SK-N-SH (cell line): ENCODE data around the gene CRYZL1. TPM values are rescaled to one million over a fixed set of nuclear protein-coding genes. Genes with fewer than 3 reads are reported as not detected.

Source experiments
- CTCF ChIA-PET: fragments of 300-600, 350-600 bp; formaldehyde crosslinking; extraction: SDS; loops from one replicate; lab custom pipeline; 2021; lab: Yijun Ruan, JAX
- POLR2A ChIA-PET: fragments of 350-600 bp; sonication (Branson Sonifier 250); formaldehyde crosslinking; extraction: SDS; loops from one replicate; lab custom pipeline; 2020; ENCODE audit warnings: antibody characterized with exemption, inconsistent platforms; lab: Yijun Ruan, JAX
- DNase-seq: peaks from one replicate; pipeline ENCODE4 v3.0.0; 2012
- H2AFZ ChIP-seq: fragments of 200-600 bp; sonication (generic); 2 replicates; pipeline ENCODE4 v1.8.1; 2016; ENCODE audit warnings: antibody characterized with exemption, mild to moderate bottlenecking, low read depth
- H3F3A ChIP-seq: fragments of 200-600 bp; sonication (generic); replicated peaks from 2 replicates; pipeline ENCODE3; 2016; ENCODE audit warnings: antibody characterized with exemption, mild to moderate bottlenecking; ENCODE audit not compliant: insufficient read depth
- H3K27ac ChIP-seq, 2 experiments: fragments of 200-500 bp in 1 of 2; fragments of 200-600 bp in 1 of 2; sonication (Bioruptor generic) in 1 of 2; sonication (generic), shearing (Covaris generic) in 1 of 2; 2 replicates each; pipeline versions ENCODE4 v1.5.1 to v1.6.1; 2014 to 2016; ENCODE audit warnings: low read depth in 2 of 2, inconsistent platforms in 1 of 2, low read length in 1 of 2, mild to moderate bottlenecking in 1 of 2, mixed read lengths in 1 of 2
- H3K27me3 ChIP-seq: fragments of 200-600 bp; sonication (generic), shearing (Covaris generic); 2 replicates; pipeline ENCODE4 v1.6.1; 2016; ENCODE audit warnings: mixed run types; ENCODE audit not compliant: insufficient read depth
- H3K36me3 ChIP-seq, 2 experiments: fragments of 200-500 bp in 1 of 2; fragments of 200-600 bp in 1 of 2; sonication (Bioruptor generic) in 1 of 2; sonication (generic) in 1 of 2; replicated peaks in 1 of 2; 2 replicates each; pipeline versions ENCODE3 to v1.5.1; 2014 to 2016; ENCODE audit warnings: low read length in 1 of 2, mild to moderate bottlenecking in 1 of 2; ENCODE audit not compliant: insufficient read depth in 2 of 2, control insufficient read depth in 1 of 2
- H3K4me1 ChIP-seq, 2 experiments: fragments of 200-500 bp in 1 of 2; fragments of 200-600 bp in 1 of 2; sonication (Bioruptor generic) in 1 of 2; sonication (generic), shearing (Covaris generic) in 1 of 2; 2 replicates each; pipeline versions ENCODE4 v1.5.1 to v1.6.1; 2014 to 2016; ENCODE audit warnings: low read depth in 1 of 2, low read length in 1 of 2, mixed run types in 1 of 2; ENCODE audit not compliant: insufficient read depth in 2 of 2, control insufficient read depth in 1 of 2
- H3K4me2 ChIP-seq: fragments of 200-600 bp; sonication (generic), shearing (Covaris generic); 2 replicates; pipeline ENCODE4 v1.6.1; 2017; ENCODE audit warnings: mixed run types
- H3K4me3 ChIP-seq, 2 experiments: fragments of 200-500 bp in 1 of 2; fragments of 200-600 bp in 1 of 2; sonication (Bioruptor generic) in 1 of 2; sonication (generic), shearing (Covaris generic) in 1 of 2; 2 replicates each; pipeline versions ENCODE4 v1.5.1 to v1.8.1; 2014 to 2016; ENCODE audit warnings: low read depth in 2 of 2, inconsistent platforms in 1 of 2, low read length in 1 of 2, mild to moderate bottlenecking in 1 of 2, mixed read lengths in 1 of 2, moderate library complexity in 1 of 2
- H3K79me2 ChIP-seq: fragments of 200-600 bp; sonication (generic); 2 replicates; pipeline ENCODE4 v1.8.1; 2017; ENCODE audit warnings: mild to moderate bottlenecking; ENCODE audit not compliant: insufficient read depth
- H3K9ac ChIP-seq: fragments of 200-600 bp; sonication (generic); 2 replicates; pipeline ENCODE4 v1.6.1; 2017; ENCODE audit warnings: mixed run types
- H3K9me2 ChIP-seq: fragments of 200-600 bp; sonication (generic); 2 replicates; pipeline ENCODE4 v1.6.1; 2017; ENCODE audit warnings: mixed run types
- H3K9me3 ChIP-seq: fragments of 200-600 bp; sonication (generic); 2 replicates; pipeline ENCODE4 v1.6.1; 2017; ENCODE audit warnings: mixed run types, mild to moderate bottlenecking, moderate library complexity
- H4K20me1 ChIP-seq: fragments of 200-600 bp; sonication (generic); 2 replicates; pipeline ENCODE4 v1.6.1; 2017; ENCODE audit warnings: mild to moderate bottlenecking, mixed run types; ENCODE audit not compliant: insufficient read depth
- EZH2phosphoT487 ChIP-seq: fragments of 200-600 bp; sonication (generic); IDR thresholded peaks from 2 replicates; pipeline ENCODE4 v1.6.1; 2017; ENCODE audit warnings: low read depth, mixed run types, mild to moderate bottlenecking, antibody characterized with exemption, moderate library complexity, borderline replicate concordance
- FOSL2 ChIP-seq: IDR thresholded peaks from 2 replicates; pipeline ENCODE4 v1.4.0; 2012; ENCODE audit warnings: low read depth, mild to moderate bottlenecking, moderate library complexity, borderline replicate concordance
- JUND ChIP-seq: IDR thresholded peaks from 2 replicates; pipeline ENCODE4 v1.4.0; 2012
- MEF2A ChIP-seq: IDR thresholded peaks from 2 replicates; pipeline ENCODE4 v1.4.0; 2012; ENCODE audit warnings: low read depth, borderline replicate concordance
- MXI1 ChIP-seq: IDR thresholded peaks from 2 replicates; pipeline ENCODE4 v1.6.1; 2012; ENCODE audit warnings: mild to moderate bottlenecking, low read depth, low read length, improper control_type of control experiment
- NFIC ChIP-seq: IDR thresholded peaks from 2 replicates; pipeline ENCODE4 v1.4.0; 2012; ENCODE audit warnings: borderline replicate concordance
- RFX5 ChIP-seq: IDR thresholded peaks from 2 replicates; pipeline ENCODE4 v1.6.1; 2012; ENCODE audit warnings: mild to moderate bottlenecking, improper control_type of control experiment, low read length
- RXRA ChIP-seq: IDR thresholded peaks from 2 replicates; pipeline ENCODE4 v1.4.0; 2012; ENCODE audit warnings: low read depth, mild to moderate bottlenecking, borderline replicate concordance
- SIN3A ChIP-seq: IDR thresholded peaks from 2 replicates; pipeline ENCODE4 v1.6.1; 2012; ENCODE audit warnings: low read depth, mild to moderate bottlenecking, low read length, moderate library complexity, borderline replicate concordance
- TAF1 ChIP-seq: IDR thresholded peaks from 2 replicates; pipeline ENCODE4 v1.6.1; 2012; ENCODE audit warnings: low read depth, mild to moderate bottlenecking, low read length, moderate library complexity, borderline replicate concordance
- TCF12 ChIP-seq: IDR thresholded peaks from 2 replicates; pipeline ENCODE4 v1.4.0; 2012
- TEAD4 ChIP-seq: IDR thresholded peaks from 2 replicates; pipeline ENCODE4 v1.4.0; 2012; ENCODE audit warnings: mild to moderate bottlenecking, borderline replicate concordance; ENCODE audit not compliant: insufficient read depth
- YY1 ChIP-seq: IDR thresholded peaks from 2 replicates; pipeline ENCODE4 v1.4.0; 2012; ENCODE audit warnings: low read depth, mild to moderate bottlenecking
- WGBS: methylation state at CpG from one replicate; pipeline ENCODE4 v1.1.6; 2017; ENCODE audit warnings: low lambda C conversion rate; 5-methylcytosine and 5-hydroxymethylcytosine counted together
- polyA plus RNA-seq, 3 experiments: library from polyadenylated mRNA; depleted of rRNA; stranded (reverse); fragments of >200 nt; gene quantifications; 2 replicates each; pipeline ENCODE4 v1.2.3, GENCODE V29; 2012
- TF ChIP-seq, protein P1 (sequence below): IDR thresholded peaks from 2 replicates; pipeline ENCODE4 v1.4.0; 2012; ENCODE audit warnings: low read depth
- TF ChIP-seq, protein P2 (sequence below): IDR thresholded peaks from 2 replicates; pipeline ENCODE4; 2012
- TF ChIP-seq, protein P3 (sequence below): IDR thresholded peaks from 2 replicates; pipeline ENCODE4 v1.4.0; 2012; ENCODE audit warnings: low read depth, borderline replicate concordance

The CRYZL1 gene
- polyA plus RNA-seq, 1 of the 3 experiments (the other 2 are of a cell fraction), result 26.3 TPM

GRCh38 chr21:33657124-33657820, 15.7 kb upstream of the CRYZL1 start:
- Histone ChIP-seq H3K36me3 (peaks cover 0 to 6% of the 10 kb centered on the region in 2 experiments), H3K27me3 (no peaks in the 10 kb centered on the region), H3K4me3 (no peak overlapping the region), H2AFZ (no peak overlapping the region), H3K79me2 (peaks cover 92% of the 10 kb centered on the region), H3K9ac (no peak overlapping the region), H3K4me1 (peaks cover 0 to 15% of the 10 kb centered on the region in 2 experiments; a peak in 1 of 4 replicates), H4K20me1 (no peaks in the 10 kb centered on the region), H3K9me3 (peaks cover 4% of the 10 kb centered on the region; the same call in 1 of the 2 replicates), H3F3A (peaks cover 21% of the 10 kb centered on the region), H3K4me2 (no peak overlapping the region), H3K27ac (no peak overlapping the region), H3K9me2 (no peaks in the 10 kb centered on the region)
- TF ChIP-seq TAF1 (no peak), RFX5 (no peak), NFIC (no peak), YY1 (no peak), FOSL2 (no peak)
- DNase-seq, result no peak
- CTCF ChIA-PET, result no interaction called here
- POLR2A ChIA-PET, result no interaction called here
- WGBS, result 96% methylated on average over 8 of the region's 8 CpGs

GRCh38 chr21:33655588-33656221, 14.2 kb upstream of the CRYZL1 start:
- H3K4me3 ChIP-seq, result no peak overlapping the region
- DNase-seq, result no peak
- no peaks in the 10 kb centered on the region for H3K9me2 ChIP-seq
- ChIA-PET CTCF (interaction anchor here (0.5 kb wide), 1 partner anchor 12 kb away, joined by 3 read pairs; no protein-coding TSS in a partner anchor), POLR2A (interaction anchor here (0.6 kb wide), 1 partner anchor 109 kb away, joined by 3 read pairs; no protein-coding TSS in a partner anchor)
- H3K4me2 ChIP-seq, result peak overlapping the region; percentile 35
- peaks cover 7% of the 10 kb centered on the region for H4K20me1 ChIP-seq
- no peaks in the 10 kb centered on the region for H3K27me3 ChIP-seq
- H3K9ac ChIP-seq, result no peak overlapping the region
- whole genome bisulfite sequencing, result 23% methylated on average over 8 of the region's 8 CpGs
- H3K36me3 ChIP-seq, result peaks cover 0 to 3% of the 10 kb centered on the region in 2 experiments
- peak; percentile 72; the same call in 1 of the 2 replicates for TF ChIP-seq FOSL2
- TF ChIP-seq MXI1, result no peak
- TF ChIP-seq, protein P1, sequence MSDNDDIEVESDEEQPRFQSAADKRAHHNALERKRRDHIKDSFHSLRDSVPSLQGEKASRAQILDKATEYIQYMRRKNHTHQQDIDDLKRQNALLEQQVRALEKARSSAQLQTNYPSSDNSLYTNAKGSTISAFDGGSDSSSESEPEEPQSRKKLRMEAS, result peak; percentile 61; the same call in 1 of the 2 replicates
- peak; percentile 64; the same call in 1 of the 2 replicates for TF ChIP-seq RXRA
- peak; percentile 83 for TF ChIP-seq JUND
- no peak for TF ChIP-seq SIN3A
- TF ChIP-seq MEF2A, result peak; percentile 31; the same call in 1 of the 2 replicates
- TF ChIP-seq TEAD4, result peak; percentile 78; the same call in 1 of the 2 replicates
- TF ChIP-seq, protein P2, sequence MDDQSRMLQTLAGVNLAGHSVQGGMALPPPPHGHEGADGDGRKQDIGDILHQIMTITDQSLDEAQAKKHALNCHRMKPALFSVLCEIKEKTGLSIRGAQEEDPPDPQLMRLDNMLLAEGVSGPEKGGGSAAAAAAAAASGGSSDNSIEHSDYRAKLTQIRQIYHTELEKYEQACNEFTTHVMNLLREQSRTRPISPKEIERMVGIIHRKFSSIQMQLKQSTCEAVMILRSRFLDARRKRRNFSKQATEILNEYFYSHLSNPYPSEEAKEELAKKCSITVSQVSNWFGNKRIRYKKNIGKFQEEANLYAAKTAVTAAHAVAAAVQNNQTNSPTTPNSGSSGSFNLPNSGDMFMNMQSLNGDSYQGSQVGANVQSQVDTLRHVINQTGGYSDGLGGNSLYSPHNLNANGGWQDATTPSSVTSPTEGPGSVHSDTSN, result peak; percentile 25; the same call in 1 of the 2 replicates
- peak; percentile 41 for TF ChIP-seq TCF12
- TF ChIP-seq, protein P3, sequence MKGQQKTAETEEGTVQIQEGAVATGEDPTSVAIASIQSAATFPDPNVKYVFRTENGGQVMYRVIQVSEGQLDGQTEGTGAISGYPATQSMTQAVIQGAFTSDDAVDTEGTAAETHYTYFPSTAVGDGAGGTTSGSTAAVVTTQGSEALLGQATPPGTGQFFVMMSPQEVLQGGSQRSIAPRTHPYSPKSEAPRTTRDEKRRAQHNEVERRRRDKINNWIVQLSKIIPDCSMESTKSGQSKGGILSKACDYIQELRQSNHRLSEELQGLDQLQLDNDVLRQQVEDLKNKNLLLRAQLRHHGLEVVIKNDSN, result peak; percentile 67; the same call in 1 of the 2 replicates
- no peak for TF ChIP-seq EZH2phosphoT487
- peaks cover 5 to 18% of the 10 kb centered on the region in 2 experiments; a peak in 2 of 4 replicates for H3K4me1 ChIP-seq
- no peak overlapping the region for H2AFZ ChIP-seq
- H3F3A ChIP-seq, result peaks cover 16% of the 10 kb centered on the region
- H3K79me2 ChIP-seq, result peaks cover 92% of the 10 kb centered on the region
- peak overlapping the region in 1 of 2 experiments; percentile 63; a peak in 3 of 4 replicates for H3K27ac ChIP-seq
- H3K9me3 ChIP-seq, result no peaks in the 10 kb centered on the region
